Breast epithelium (tissue), 4 donors: ENCODE measurements around the gene HIPK2. TPM values are rescaled to one million over a fixed set of nuclear protein-coding genes. Genes with fewer than 3 reads are reported as not detected.
"Not testable (repeated sequence)": the region's sequence is repeated elsewhere in the genome, so short reads cannot be mapped to it uniquely, and the experiment has no call there.

Source experiments
- DNase-seq, 2 donors: peaks; one replicate each; pipeline ENCODE4 v3.0.0-alpha.2; 2019; ENCODE audit warnings: low spot score in 2 of 2
- H3K27ac ChIP-seq, 2 donors: fragments of 200-600 bp; sonication (generic) in 1 of 2; one replicate each; pipeline ENCODE4 v1.5.1; 2016 to 2019; ENCODE audit warnings: mild to moderate bottlenecking in 1 of 2
- H3K27me3 ChIP-seq, 2 donors: fragments of 200-600 bp; sonication (generic) in 1 of 2; one replicate each; pipeline versions ENCODE4 v1.5.1 to v1.6.0; 2017 to 2019; ENCODE audit warnings: control low read depth in 1 of 2, mild to moderate bottlenecking in 1 of 2
- H3K36me3 ChIP-seq: fragments of 200-600 bp; one replicate; pipeline ENCODE4 v1.5.1; 2019
- H3K4me1 ChIP-seq, 2 donors: fragments of 200-600 bp; sonication (generic); one replicate each; pipeline ENCODE4 v1.5.1; 2016 to 2019; ENCODE audit warnings: control low read depth in 1 of 2
- H3K4me3 ChIP-seq, 3 donors: fragments of 200-600 bp; sonication (generic); 1 replicate in 2 of 3; 2 replicates in 1 of 3; pipeline ENCODE4 v1.5.1; 2016 to 2019; ENCODE audit warnings: mild to moderate bottlenecking in 3 of 3, moderate library complexity in 2 of 3
- H3K9me3 ChIP-seq, 2 donors: fragments of 200-600 bp; sonication (generic) in 1 of 2; one replicate each; pipeline ENCODE4 v1.5.1; 2016 to 2019; ENCODE audit warnings: control low read depth in 1 of 2
- CTCF ChIP-seq, 3 donors: fragments of 450-650 bp; IDR thresholded peaks; one replicate each; pipeline ENCODE4 v1.5.1; 2016 to 2017; ENCODE audit warnings: antibody characterized with exemption in 3 of 3, mild to moderate bottlenecking in 3 of 3, moderate library complexity in 3 of 3
- POLR2A ChIP-seq: fragments of 450-650 bp; IDR thresholded peaks from one replicate; pipeline ENCODE4 v1.6.1; 2016; ENCODE audit warnings: antibody characterized with exemption, mild to moderate bottlenecking, moderate library complexity
- POLR2AphosphoS5 ChIP-seq, 3 donors: sonication (generic); formaldehyde crosslinking; IDR thresholded peaks; one replicate each; pipeline ENCODE4 v1.6.1; 2017; ENCODE audit warnings: antibody characterized with exemption in 3 of 3
- intact Hi-C: fragments of 100-400 bp; cut with DNase I; formaldehyde crosslinking; loops from one replicate; pipeline ENCODE4 v1.15.1; 2023; ENCODE audit warnings: low total_unique reads
- total RNA-seq, 3 donors: library from RNA; depleted of rRNA; stranded (reverse); fragments of >200 nt; gene quantifications; one replicate each; pipeline ENCODE4 v1.1.0, GENCODE V29; 2016

Gene HIPK2
- total RNA-seq, 3 donors from 2014 or later: 26.4 to 31.8 (median 31.1) TPM

- Histone ChIP-seq H3K4me1 (peaks cover 0 to 8% of the 10 kb centered on the region in 2 donors), H3K27me3 (no peaks in the 10 kb centered on the region), H3K27ac (peak overlapping the region in 1 of 2 donors; percentile 20), H3K36me3 (no peaks in the 10 kb centered on the region), H3K9me3 (no peaks in the 10 kb centered on the region), H3K4me3 (no peak overlapping the region)
- intact Hi-C loops: no loop called here
- TF ChIP-seq CTCF (IDR thresholded peaks at IDR 0.05) (no peak), POLR2A (no peak), POLR2AphosphoS5 (IDR thresholded peaks at IDR 0.05) (no peak)
- no peak for DNase-seq
These were observed 103.5 kb downstream of the HIPK2 start for GRCh38 chr7:139674341-139674740.

GRCh38 chr7:139673762-139674161 lies 104.0 kb downstream of the HIPK2 start:
- Histone ChIP-seq H3K4me1 (peaks cover 0 to 3% of the 10 kb centered on the region in 2 donors), H3K27ac (no peak overlapping the region), H3K27me3 (no peaks in the 10 kb centered on the region), H3K36me3 (no peaks in the 10 kb centered on the region), H3K9me3 (no peaks in the 10 kb centered on the region), H3K4me3 (no peak overlapping the region)
- TF ChIP-seq POLR2AphosphoS5 (IDR thresholded peaks at IDR 0.05): no peak
- TF ChIP-seq POLR2A: no peak
- no peak for TF ChIP-seq CTCF (IDR thresholded peaks at IDR 0.05)
- DNase-seq: no peak
- intact Hi-C loops: no loop called here

- no peaks in the 10 kb centered on the region for H3K9me3 ChIP-seq
- intact Hi-C loops: no loop called here
- H3K4me1 ChIP-seq: no peaks in the 10 kb centered on the region
- H3K27me3 ChIP-seq: no peaks in the 10 kb centered on the region
- H3K4me3 ChIP-seq: no peak overlapping the region
- H3K27ac ChIP-seq: peak overlapping the region; percentile 49 to 54
- no peak for TF ChIP-seq CTCF (IDR thresholded peaks at IDR 0.05)
- no peak for TF ChIP-seq POLR2A
- no peak for TF ChIP-seq POLR2AphosphoS5 (IDR thresholded peaks at IDR 0.05)
- no peaks in the 10 kb centered on the region for H3K36me3 ChIP-seq
- DNase-seq: no peak
These were observed 104.6 kb downstream of the HIPK2 start for GRCh38 chr7:139673230-139673629.

- no peak for TF ChIP-seq POLR2AphosphoS5 (IDR thresholded peaks at IDR 0.05)
- TF ChIP-seq CTCF (IDR thresholded peaks at IDR 0.05): no peak
- TF ChIP-seq POLR2A: no peak
- Histone ChIP-seq H3K4me1 (no peaks in the 10 kb centered on the region), H3K9me3 (no peaks in the 10 kb centered on the region), H3K36me3 (no peaks in the 10 kb centered on the region), H3K4me3 (no peak overlapping the region), H3K27me3 (no peaks in the 10 kb centered on the region), H3K27ac (no peak overlapping the region)
- no peak for DNase-seq
- intact Hi-C loops: no loop called here
These were observed 105.8 kb downstream of the HIPK2 start for GRCh38 chr7:139671967-139672366.

GRCh38 chr7:139670662-139671061 lies 107.1 kb downstream of the HIPK2 start:
- H3K9me3 ChIP-seq, H3K27ac ChIP-seq, H3K36me3 ChIP-seq, H3K4me3 ChIP-seq, H3K27me3 ChIP-seq, H3K4me1 ChIP-seq, intact Hi-C loops, DNase-seq: not testable (repeated sequence)
